Stimulated activated CD8-positive, alpha-beta memory T cell treated with anti-CD3 and anti-CD28 coated beads, Interleukin-7, amount 100 ng/mL, for 24 hours (primary cell): Measurements from ENCODE around the gene CFAP45.
A peak's percentile ranks its signal among the peaks of the same experiment; 100 is the strongest.

Experiments
- DNase-seq: peaks from one replicate; pipeline ENCODE4 v3.0.0-alpha.2; 2020; ENCODE audit warnings: low read depth

Gene CFAP45, protein sequence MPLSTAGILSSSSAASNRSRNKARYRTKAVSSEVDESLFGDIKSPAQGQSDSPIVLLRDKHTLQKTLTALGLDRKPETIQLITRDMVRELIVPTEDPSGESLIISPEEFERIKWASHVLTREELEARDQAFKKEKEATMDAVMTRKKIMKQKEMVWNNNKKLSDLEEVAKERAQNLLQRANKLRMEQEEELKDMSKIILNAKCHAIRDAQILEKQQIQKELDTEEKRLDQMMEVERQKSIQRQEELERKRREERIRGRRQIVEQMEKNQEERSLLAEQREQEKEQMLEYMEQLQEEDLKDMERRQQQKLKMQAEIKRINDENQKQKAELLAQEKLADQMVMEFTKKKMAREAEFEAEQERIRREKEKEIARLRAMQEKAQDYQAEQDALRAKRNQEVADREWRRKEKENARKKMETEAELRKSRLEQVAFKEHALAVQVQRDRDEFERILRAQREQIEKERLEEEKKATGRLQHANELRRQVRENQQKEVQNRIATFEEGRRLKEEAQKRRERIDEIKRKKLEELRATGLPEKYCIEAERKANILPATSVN

GRCh38 chr1:159900086-159900680, at the start of gene CFAP45:
Gene CFAP45 (minus strand): TSS chr1:159900165. CDS start chr1:159900098, 67 bp downstream.
- no peak for DNase-seq

DNA sequence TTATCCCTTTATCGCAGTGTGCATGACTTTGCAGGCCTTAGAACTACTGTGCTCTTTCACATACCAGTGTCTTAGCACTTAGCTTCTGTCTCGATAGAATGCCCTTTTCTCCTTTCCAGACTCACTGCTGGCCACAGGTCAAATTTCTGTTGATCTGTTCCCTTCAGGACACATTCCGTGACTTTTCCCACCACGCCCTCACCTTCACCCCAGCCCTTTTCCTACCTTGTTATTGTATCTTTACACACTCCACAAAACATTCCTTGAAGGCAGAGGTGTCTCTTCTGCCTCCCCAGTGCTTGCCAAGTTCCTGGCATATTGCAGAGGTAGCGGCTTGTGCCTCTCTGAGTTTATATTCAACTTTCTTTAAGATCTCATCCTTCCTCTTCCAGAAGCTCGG, 49.2 kb upstream of the CFAP45 start:
- no peak for DNase-seq

- no peak for DNase-seq
Observed at GRCh38 chr1:159947942-159948341, 48.0 kb upstream of the CFAP45 start.

GRCh38 chr1:159946242-159947187, 46.5 kb upstream of the CFAP45 start:
- no peak for DNase-seq

GRCh38 chr1:159945483-159946241, 45.7 kb upstream of the CFAP45 start, which contains the start of gene IGSF9:
Gene IGSF9 (minus strand): TSS chr1:159945613. CDS start chr1:159943454, 2,159 bp downstream.
- peak; percentile 62 for DNase-seq

GRCh38 chr1:159944623-159945455, 44.9 kb upstream of the CFAP45 start:
- no peak for DNase-seq

- DNase-seq, result no peak
Observed at GRCh38 chr1:159943908-159944622, 44.1 kb upstream of the CFAP45 start.

DNA sequence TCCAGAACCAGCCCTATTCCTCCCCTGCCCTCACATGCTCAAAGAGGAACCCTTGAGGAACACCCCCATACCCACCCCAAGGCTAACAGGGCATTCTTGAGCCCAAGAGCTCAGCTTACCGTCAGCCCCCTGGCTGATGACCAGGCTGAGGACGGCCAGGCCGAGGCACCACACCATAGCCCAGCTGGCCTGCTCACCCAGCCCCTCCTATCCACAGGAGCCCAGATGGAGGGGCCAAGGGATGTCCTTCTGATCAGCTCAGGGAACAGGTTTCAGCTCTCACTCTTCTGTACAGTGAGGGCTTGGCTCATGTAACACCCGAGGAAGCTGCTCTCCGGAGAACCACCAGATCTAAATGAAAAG, 43.3 kb upstream of the CFAP45 start:
- DNase-seq, result no peak

DNA sequence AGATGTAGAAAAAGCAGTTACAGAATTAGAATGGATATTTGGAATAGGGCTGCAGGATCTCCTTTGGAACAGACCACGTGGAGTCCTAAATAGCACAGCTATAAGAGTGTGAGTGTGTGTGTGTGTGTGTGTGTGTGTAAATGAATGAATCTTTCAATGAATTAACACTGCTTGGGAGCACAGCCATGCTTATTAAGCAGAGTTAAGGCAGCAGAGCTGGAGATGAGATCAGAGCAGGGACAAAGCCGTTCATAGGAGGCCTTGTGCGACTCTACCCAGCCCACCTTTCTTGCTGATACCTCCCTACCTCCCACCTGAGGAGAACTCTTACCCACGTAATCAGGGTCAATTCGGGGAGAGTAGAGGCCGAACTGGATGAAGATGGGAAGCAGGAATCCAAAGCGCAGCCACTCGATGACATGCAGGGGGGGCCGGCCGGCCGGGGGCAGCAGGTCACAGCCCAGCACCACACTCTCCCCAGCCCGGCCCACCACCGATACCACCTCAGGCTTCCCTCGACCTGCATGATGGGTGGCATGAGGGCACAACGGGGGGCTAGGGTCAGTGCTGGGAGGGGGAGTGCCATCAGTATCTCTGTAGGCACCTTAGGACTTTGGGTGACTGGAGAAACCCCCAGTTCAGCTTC, 42.8 kb upstream of the CFAP45 start:
- DNase-seq, result no peak

DNA sequence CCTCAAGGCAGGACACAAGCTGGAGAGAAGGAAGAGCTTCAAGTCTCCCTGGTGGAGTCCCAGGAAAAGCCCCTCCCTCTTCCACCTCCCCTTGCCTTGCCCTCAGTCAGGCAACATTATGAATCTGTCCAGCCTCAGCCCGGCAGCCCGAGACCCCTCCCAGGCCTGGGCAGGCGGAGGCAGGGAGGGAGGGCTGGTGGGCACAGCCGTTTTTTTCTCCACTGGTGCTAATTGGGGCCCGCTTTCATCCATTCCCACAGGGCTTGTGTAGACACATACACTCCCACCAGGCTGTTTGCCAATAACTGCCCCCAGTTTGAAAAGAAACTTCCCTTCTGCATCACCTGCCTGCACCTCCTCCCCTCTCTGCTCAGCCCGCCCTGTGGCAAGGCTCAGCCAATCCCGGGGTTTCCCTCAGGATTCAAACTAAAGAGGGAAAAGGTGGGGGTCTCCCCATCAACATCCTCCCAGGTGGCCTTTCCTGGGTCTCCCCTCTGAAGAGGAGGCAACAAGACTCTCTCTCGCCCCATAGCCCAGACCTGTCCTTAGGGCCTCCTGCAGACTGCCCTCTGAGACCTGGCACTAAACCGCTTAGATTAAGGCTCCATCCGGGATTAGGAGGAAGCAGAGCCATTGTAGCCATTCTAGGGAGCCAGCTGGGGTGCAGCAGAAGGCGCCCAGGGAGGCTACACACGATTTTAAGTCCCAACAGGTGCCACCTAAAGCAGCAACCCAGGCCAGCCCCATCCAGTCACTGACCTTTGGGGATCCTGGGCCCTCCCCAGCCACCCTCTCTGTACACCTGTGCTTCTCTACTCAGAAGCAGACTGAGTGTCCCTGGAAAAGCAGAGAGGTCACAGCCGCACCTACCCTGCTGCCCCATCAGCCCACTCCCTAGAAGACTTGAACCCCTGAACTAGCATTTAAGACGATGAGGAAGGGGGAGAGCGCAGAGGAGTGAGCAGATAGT, 41.9 kb upstream of the CFAP45 start:
- no peak for DNase-seq

DNA sequence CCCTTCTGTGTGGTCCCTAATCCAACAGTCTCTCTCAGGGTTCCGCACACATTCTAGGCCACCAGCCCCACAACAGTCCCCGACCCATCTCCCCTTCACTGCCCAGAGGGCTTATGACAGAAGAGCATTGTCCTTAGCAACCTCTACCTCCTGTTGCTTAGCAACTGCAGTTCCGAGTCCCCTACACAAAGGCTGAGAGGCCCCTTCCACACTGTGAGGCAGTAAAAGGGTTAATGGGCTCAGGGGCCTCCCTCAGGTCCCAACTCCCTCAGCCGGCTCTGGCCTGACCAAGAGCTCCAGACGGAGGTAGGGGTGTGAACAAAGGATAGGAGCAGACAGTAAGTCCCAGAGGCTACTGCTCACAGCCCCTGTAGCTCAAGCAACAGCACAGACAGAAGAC, 41.2 kb upstream of the CFAP45 start:
- DNase-seq, result no peak

- DNase-seq, result no peak
Observed at GRCh38 chr1:159940006-159940620, 40.1 kb upstream of the CFAP45 start.

DNA sequence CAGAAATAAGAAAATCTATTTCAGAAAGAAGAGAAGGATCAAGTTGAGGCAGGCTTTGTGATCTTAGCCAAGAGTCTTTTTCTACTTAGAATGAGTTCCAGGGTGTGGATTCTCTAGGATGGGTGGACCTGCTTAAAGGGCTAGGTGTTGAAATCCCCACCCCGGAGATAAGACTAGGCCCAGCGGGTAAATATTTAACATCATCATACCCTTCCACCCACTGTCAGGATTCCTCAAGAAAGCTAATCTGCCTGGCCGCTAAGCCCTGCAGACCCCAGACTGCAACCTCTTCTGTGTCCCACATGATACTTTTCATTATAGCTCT, 39.7 kb upstream of the CFAP45 start:
- DNase-seq, result no peak

GRCh38 chr1:159938905-159939677, 39.1 kb upstream of the CFAP45 start:
- no peak for DNase-seq

GRCh38 chr1:159938211-159938852, 38.4 kb upstream of the CFAP45 start:
- DNase-seq, result no peak

DNA sequence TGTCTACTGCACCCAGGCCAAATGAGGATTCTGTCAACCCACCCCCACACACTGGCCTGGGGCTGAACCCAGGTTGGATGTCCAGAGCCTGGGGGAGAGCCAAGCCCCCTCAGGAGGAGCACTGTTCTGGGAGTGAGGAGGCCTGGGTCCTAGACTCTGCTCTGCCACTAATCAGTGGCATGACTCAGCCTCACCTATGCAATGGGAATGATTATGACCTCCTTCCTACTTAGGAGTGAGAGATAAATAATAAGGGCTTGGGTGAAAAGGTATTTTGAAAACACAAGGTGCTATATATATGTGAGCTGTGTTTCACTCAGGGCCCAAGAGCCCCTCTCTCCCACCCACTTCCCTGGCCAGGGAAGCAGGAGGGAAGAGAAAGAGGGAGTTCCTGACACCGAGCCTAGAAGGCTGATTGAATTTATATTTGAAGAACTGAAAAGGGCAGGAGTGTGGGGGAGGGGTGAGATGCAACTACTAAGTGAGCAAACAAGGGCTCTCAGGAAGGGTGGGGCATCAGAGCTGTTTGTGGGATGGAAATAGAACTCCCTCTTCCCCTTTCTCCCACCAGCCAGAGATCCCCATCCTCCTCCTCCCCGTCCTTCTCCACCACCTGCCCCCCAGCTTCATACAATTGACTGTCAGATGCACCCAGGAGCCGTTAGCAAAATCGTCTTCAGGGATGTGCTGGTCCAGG, 37.2 kb upstream of the CFAP45 start:
- no peak for DNase-seq
